Mammary epithelial cell (primary cell): ENCODE data around the gene LHFPL3.

ENCODE experiments used
- CTCF ChIP-seq, 2 donors: IDR thresholded peaks in 1 of 2; conservative IDR thresholded peaks in 1 of 2; 2 replicates each; pipeline ENCODE4 v1.5.1; 2011 to 2012; ENCODE audit warnings: inconsistent platforms in 2 of 2, low read length in 2 of 2, mild to moderate bottlenecking in 2 of 2, control low read depth in 1 of 2, low read depth in 1 of 2; ENCODE audit not compliant: insufficient read depth in 1 of 2; ENCODE audit errors: extremely low read depth in 1 of 2
- EZH2 ChIP-seq: IDR thresholded peaks from 2 replicates; pipeline ENCODE4 v1.6.1; 2012; ENCODE audit warnings: low read length, inconsistent platforms, borderline replicate concordance

- no peak for TF ChIP-seq CTCF (conservative IDR thresholded peaks at IDR 0.05 in 1 of 2, IDR thresholded peaks at IDR 0.05 in 1 of 2; ENCODE audit: extremely low read depth in 1 of 2, insufficient read depth in 1 of 2, low read depth in 1 of 2, low read length in 2 of 2)
- TF ChIP-seq EZH2 = no peak
These were observed 615.3 kb downstream of the LHFPL3 start for GRCh38 chr7:104943502-104944343.
